Upper lobe of left lung (tissue), 6 donors: ENCODE results near the gene TAS2R19. TPM values are rescaled to one million over a fixed set of nuclear protein-coding genes. Genes with fewer than 3 reads are reported as not detected.
"Not testable (repeated sequence)": the region's sequence is repeated elsewhere in the genome, so short reads cannot be mapped to it uniquely, and the experiment has no call there.

Experiments used
- ATAC-seq, 2 donors: fragments of 200-7000 bp; cut with Tn5 transposase; one replicate each; pipeline ENCODE4 v1.9.1; 2022; ENCODE audit warnings: mild to moderate bottlenecking in 2 of 2, moderate library complexity in 2 of 2; ENCODE audit not compliant: low FRiP score in 2 of 2
- DNase-seq, 2 donors: peaks; one replicate each; pipeline ENCODE4 v3.0.0-alpha.2; 2019 to 2020
- H3K27ac ChIP-seq, 4 donors: fragments of 200-600 bp; sonication (generic); one replicate each; pipeline ENCODE4 v1.5.1; 2016 to 2019
- H3K27me3 ChIP-seq, 4 donors: fragments of 200-600 bp; sonication (generic); one replicate each; pipeline ENCODE4 v1.5.1; 2017 to 2019
- H3K36me3 ChIP-seq, 4 donors: fragments of 200-600 bp; sonication (generic); one replicate each; pipeline ENCODE4 v1.5.1; 2016 to 2019
- H3K4me1 ChIP-seq, 4 donors: fragments of 200-600 bp; sonication (generic); one replicate each; pipeline ENCODE4 v1.5.1; 2018 to 2019
- H3K4me3 ChIP-seq, 4 donors: fragments of 200-600 bp; sonication (generic); one replicate each; pipeline ENCODE4 v1.5.1; 2017 to 2019; ENCODE audit warnings: mild to moderate bottlenecking in 2 of 4, moderate library complexity in 1 of 4
- H3K9me3 ChIP-seq, 4 donors: fragments of 200-600 bp; sonication (generic); one replicate each; pipeline ENCODE4 v1.5.1; 2018 to 2019
- CTCF ChIP-seq, 6 experiments: fragments of 450-650 bp in 4 of 6; fragments of 200-600 bp in 2 of 6; sonication (generic) in 2 of 6; IDR thresholded peaks; one replicate each; pipeline ENCODE4 v1.5.1; 2016 to 2019; ENCODE audit warnings: antibody characterized with exemption in 6 of 6
- EP300 ChIP-seq, 4 donors: sonication (generic); formaldehyde crosslinking; IDR thresholded peaks; one replicate each; pipeline ENCODE4 v1.5.1; 2017; ENCODE audit warnings: antibody characterized with exemption in 4 of 4, control low read depth in 2 of 4
- POLR2A ChIP-seq, 4 donors: fragments of 450-650 bp; IDR thresholded peaks; one replicate each; pipeline ENCODE4 v1.5.1; 2016 to 2017; ENCODE audit warnings: antibody characterized with exemption in 4 of 4, mild to moderate bottlenecking in 2 of 4
- POLR2AphosphoS5 ChIP-seq, 2 donors: sonication (generic); formaldehyde crosslinking; IDR thresholded peaks; one replicate each; pipeline ENCODE4 v1.5.1; 2017; ENCODE audit warnings: antibody characterized with exemption in 2 of 2
- WGBS, 2 donors: methylation state at CpG; one replicate each; pipeline ENCODE4 v1.1.5; 2017 to 2018; 5-methylcytosine and 5-hydroxymethylcytosine counted together
- total RNA-seq, 6 donors: library from RNA; depleted of rRNA in 4 of 6; stranded (reverse); fragments of >200 nt in 4 of 6; gene quantifications; one replicate each; pipeline versions ENCODE4 v1.1.0 to v1.2.1, GENCODE V29; 2016 to 2021
- donor health status: DM: no; HTN: no; CAD: no; lungs with moderate emphysema.
- donor health status: DM: no; HTN: yes; CAD: no; lungs with severe emphysema.

TAS2R19 gene
- total RNA-seq, 6 donors from 2014 or later, result 1.2 to 17.8 (median 4.0) TPM

- Histone ChIP-seq H3K9me3 (no peaks in the 10 kb centered on the region), H3K36me3 (no peaks in the 10 kb centered on the region)
Measured at GRCh38 chr12:11059784-11060183, 37.4 kb upstream of the TAS2R19 start.

GRCh38 chr12:11059041-11059440 lies 36.6 kb upstream of the TAS2R19 start:
- no peak for ATAC-seq
- H3K27me3 ChIP-seq, result no peaks in the 10 kb centered on the region
- no peak overlapping the region for H3K4me3 ChIP-seq
- no peaks in the 10 kb centered on the region for H3K9me3 ChIP-seq
- H3K36me3 ChIP-seq, result no peaks in the 10 kb centered on the region
- 93 to 98% methylated on average over 3 of the region's 3 CpGs for whole genome bisulfite sequencing, 2 donors
- H3K27ac ChIP-seq, result no peak overlapping the region
- TF ChIP-seq POLR2AphosphoS5 (IDR thresholded peaks at IDR 0.05), result no peak
- no peaks in the 10 kb centered on the region for H3K4me1 ChIP-seq
- no peak for DNase-seq

More at GRCh38 chr12:11059784-11060183, 37.4 kb upstream of the TAS2R19 start:
- no peak for DNase-seq
- ATAC-seq, result no peak
- TF ChIP-seq POLR2AphosphoS5 (IDR thresholded peaks at IDR 0.05) (no peak), POLR2A (IDR thresholded peaks at IDR 0.05) (no peak), EP300 (IDR thresholded peaks at IDR 0.05) (no peak), CTCF (IDR thresholded peaks at IDR 0.05) (no peak)
- Histone ChIP-seq H3K27ac (no peak overlapping the region), H3K4me1 (no peaks in the 10 kb centered on the region), H3K4me3 (no peak overlapping the region), H3K27me3 (no peaks in the 10 kb centered on the region)

GRCh38 chr12:11055306-11055705 lies 32.9 kb upstream of the TAS2R19 start:
- Histone ChIP-seq H3K9me3 (peaks cover 0 to 7% (median 1%) of the 10 kb centered on the region in 4 donors), H3K4me3 (no peak overlapping the region), H3K36me3 (no peaks in the 10 kb centered on the region), H3K4me1 (no peaks in the 10 kb centered on the region), H3K27me3 (no peaks in the 10 kb centered on the region), H3K27ac (no peak overlapping the region)
- no peak for ATAC-seq
- no peak for DNase-seq
- 97 to 98% methylated on average over 2 of the region's 2 CpGs for WGBS, 2 donors
- TF ChIP-seq CTCF (IDR thresholded peaks at IDR 0.05) (no peak), POLR2AphosphoS5 (IDR thresholded peaks at IDR 0.05) (no peak), POLR2A (IDR thresholded peaks at IDR 0.05) (no peak), EP300 (IDR thresholded peaks at IDR 0.05) (no peak)

- H3K4me3 ChIP-seq, H3K27me3 ChIP-seq, DNase-seq, H3K36me3 ChIP-seq, H3K27ac ChIP-seq, ATAC-seq, H3K9me3 ChIP-seq, H3K4me1 ChIP-seq: not testable (repeated sequence)
- 95 to 98% methylated on average over 7 of the region's 7 CpGs for WGBS, 2 donors
Measured at GRCh38 chr12:11049806-11050531, 27.5 kb upstream of the TAS2R19 start.

GRCh38 chr12:11041366-11041765 lies 18.9 kb upstream of the TAS2R19 start:
- DNase-seq, H3K9me3 ChIP-seq, ATAC-seq, H3K4me1 ChIP-seq, H3K27ac ChIP-seq, H3K27me3 ChIP-seq, H3K36me3 ChIP-seq, H3K4me3 ChIP-seq: not testable (repeated sequence)
- WGBS, 2 donors, result 89% methylated on average over 2 of the region's 2 CpGs

- H3K9me3 ChIP-seq, result no peaks in the 10 kb centered on the region
Measured at GRCh38 chr12:11040162-11040561, 17.7 kb upstream of the TAS2R19 start.

More at GRCh38 chr12:11040162-11040561, 17.7 kb upstream of the TAS2R19 start:
- Histone ChIP-seq H3K27ac (no peak overlapping the region), H3K36me3 (no peaks in the 10 kb centered on the region), H3K4me1 (no peaks in the 10 kb centered on the region), H3K4me3 (no peak overlapping the region), H3K27me3 (no peaks in the 10 kb centered on the region)
- no peak for ATAC-seq
- TF ChIP-seq CTCF (IDR thresholded peaks at IDR 0.05) (no peak), POLR2AphosphoS5 (IDR thresholded peaks at IDR 0.05) (no peak), POLR2A (IDR thresholded peaks at IDR 0.05) (no peak), EP300 (IDR thresholded peaks at IDR 0.05) (no peak)
- DNase-seq, result no peak
- 85 to 88% methylated on average over 1 of the region's 1 CpG for WGBS, 2 donors
